Measurements from ENCODE around the gene CANT1.
"Not testable (repeated sequence)": the region's sequence is repeated elsewhere in the genome, so short reads cannot be mapped to it uniquely, and the experiment has no call there.

The CANT1 gene

GRCh38 chr17:78947235-78948149 lies 62.1 kb downstream of the CANT1 start:
- Histone ChIP-seq H3K9ac (ENCODE audit: low read length) (no peak overlapping the region), H3K79me1 (ENCODE audit: low read length) (no peaks in the 10 kb centered on the region), H3K4me2 (ENCODE audit: low read length) (no peak overlapping the region), H2BK5ac (ENCODE audit: low read depth, low read length, poor library complexity) (no peak overlapping the region), H3K14ac (ENCODE audit: low read length) (no peak overlapping the region), H4K8ac (ENCODE audit: low read depth, low read length) (no peak overlapping the region), H3K4me3 (ENCODE audit: low read depth, low read length) (no peak overlapping the region), H3K18ac (ENCODE audit: low read length) (no peak overlapping the region), H3K27me3 (ENCODE audit: insufficient read depth, low read length) (no peaks in the 10 kb centered on the region), H2BK120ac (ENCODE audit: insufficient read depth, low read length, poor library complexity) (no peak overlapping the region), H2AK5ac (ENCODE audit: low read length) (no peak overlapping the region), H2AFZ (ENCODE audit: insufficient read depth, low read length, poor library complexity) (no peak overlapping the region), H4K12ac (ENCODE audit: low read depth, low read length) (no peak overlapping the region), H3K36me3 (ENCODE audit: control insufficient read depth in 1 of 2, insufficient read depth in 2 of 2, low read length in 2 of 2) (no peaks in the 10 kb centered on the region), H3K23ac (ENCODE audit: low read length) (no peak overlapping the region), H3K9me3 (ENCODE audit: insufficient read depth, low read depth, low read length) (peaks cover 6% of the 10 kb centered on the region), H4K91ac (ENCODE audit: low read depth, low read length) (no peak overlapping the region), H3K79me2 (ENCODE audit: control insufficient read depth, insufficient read depth, low read length, poor library complexity) (no peaks in the 10 kb centered on the region), H3K4ac (ENCODE audit: low read depth, low read length) (no peak overlapping the region), H2BK12ac (ENCODE audit: low read length) (no peak overlapping the region), H3K27ac (ENCODE audit: low read depth, low read length) (no peak overlapping the region), H3K4me1 (ENCODE audit: control insufficient read depth in 1 of 2, insufficient read depth in 2 of 2, low read length in 2 of 2) (no peaks in the 10 kb centered on the region)
- no peak for DNase-seq
- no CpG with 5 or more reads among the region's 18 CpGs for WGBS (ENCODE audit: extremely low coverage, insufficient coverage, insufficient read length)

DNA sequence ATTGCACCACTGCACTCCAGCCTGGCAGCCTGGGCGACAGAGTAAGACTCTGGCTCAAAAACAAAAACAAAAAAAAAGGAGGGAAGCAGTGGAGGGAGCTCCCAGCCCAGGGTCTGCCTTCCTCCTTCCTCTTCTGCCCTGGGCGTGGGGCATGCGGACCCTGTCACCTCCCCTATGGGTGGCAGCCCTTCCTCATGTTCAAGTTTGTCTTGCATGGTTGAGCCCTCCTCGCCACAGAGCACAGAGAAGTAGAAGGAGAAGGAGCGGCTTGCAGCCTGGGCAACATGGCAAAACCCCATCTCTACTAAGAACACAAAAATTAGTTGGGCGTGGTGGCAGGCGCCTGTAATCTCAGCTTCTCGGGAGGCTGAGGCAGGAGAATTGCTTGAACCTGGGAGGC lies 62.9 kb downstream of the CANT1 start:
- Histone ChIP-seq H2BK12ac (ENCODE audit: low read length) (no peak overlapping the region), H3K9me3 (ENCODE audit: insufficient read depth, low read depth, low read length) (peaks cover 6% of the 10 kb centered on the region), H3K9ac (ENCODE audit: low read length) (no peak overlapping the region), H3K4me2 (ENCODE audit: low read length) (no peak overlapping the region), H2AK5ac (ENCODE audit: low read length) (no peak overlapping the region), H4K8ac (ENCODE audit: low read depth, low read length) (no peak overlapping the region), H3K18ac (ENCODE audit: low read length) (no peak overlapping the region), H4K12ac (ENCODE audit: low read depth, low read length) (no peak overlapping the region), H3K79me1 (ENCODE audit: low read length) (no peaks in the 10 kb centered on the region), H3K27me3 (ENCODE audit: insufficient read depth, low read length) (no peaks in the 10 kb centered on the region), H3K36me3 (ENCODE audit: control insufficient read depth in 1 of 2, insufficient read depth in 2 of 2, low read length in 2 of 2) (no peaks in the 10 kb centered on the region), H3K4ac (ENCODE audit: low read depth, low read length) (no peak overlapping the region), H2BK5ac (ENCODE audit: low read depth, low read length, poor library complexity) (no peak overlapping the region), H3K79me2 (ENCODE audit: control insufficient read depth, insufficient read depth, low read length, poor library complexity) (no peaks in the 10 kb centered on the region), H4K91ac (ENCODE audit: low read depth, low read length) (no peak overlapping the region), H3K14ac (ENCODE audit: low read length) (no peak overlapping the region), H3K23ac (ENCODE audit: low read length) (no peak overlapping the region), H2BK120ac (ENCODE audit: insufficient read depth, low read length, poor library complexity) (no peak overlapping the region), H3K4me3 (ENCODE audit: low read depth, low read length) (no peak overlapping the region), H3K27ac (ENCODE audit: low read depth, low read length) (no peak overlapping the region), H3K4me1 (ENCODE audit: control insufficient read depth in 1 of 2, insufficient read depth in 2 of 2, low read length in 2 of 2) (no peaks in the 10 kb centered on the region), H2AFZ (ENCODE audit: insufficient read depth, low read length, poor library complexity) (no peak overlapping the region)
- no CpG with 5 or more reads among the region's 8 CpGs for WGBS (ENCODE audit: extremely low coverage, insufficient coverage, insufficient read length)
- no peak for DNase-seq

GRCh38 chr17:78946131-78946530 lies 63.4 kb downstream of the CANT1 start:
- Histone ChIP-seq H3K9ac (ENCODE audit: low read length) (no peak overlapping the region), H3K27ac (ENCODE audit: low read depth, low read length) (no peak overlapping the region), H3K4ac (ENCODE audit: low read depth, low read length) (no peak overlapping the region), H2AK5ac (ENCODE audit: low read length) (no peak overlapping the region), H3K4me2 (ENCODE audit: low read length) (no peak overlapping the region), H2BK5ac (ENCODE audit: low read depth, low read length, poor library complexity) (no peak overlapping the region), H3K4me1 (ENCODE audit: control insufficient read depth in 1 of 2, insufficient read depth in 2 of 2, low read length in 2 of 2) (no peaks in the 10 kb centered on the region), H3K14ac (ENCODE audit: low read length) (no peak overlapping the region), H3K18ac (ENCODE audit: low read length) (no peak overlapping the region), H3K4me3 (ENCODE audit: low read depth, low read length) (no peak overlapping the region), H3K79me2 (ENCODE audit: control insufficient read depth, insufficient read depth, low read length, poor library complexity) (no peaks in the 10 kb centered on the region), H4K8ac (ENCODE audit: low read depth, low read length) (no peak overlapping the region), H4K91ac (ENCODE audit: low read depth, low read length) (no peak overlapping the region), H3K27me3 (ENCODE audit: insufficient read depth, low read length) (no peaks in the 10 kb centered on the region), H3K79me1 (ENCODE audit: low read length) (no peaks in the 10 kb centered on the region), H3K9me3 (ENCODE audit: insufficient read depth, low read depth, low read length) (peaks cover 6% of the 10 kb centered on the region), H2BK120ac (ENCODE audit: insufficient read depth, low read length, poor library complexity) (no peak overlapping the region), H3K36me3 (ENCODE audit: control insufficient read depth in 1 of 2, insufficient read depth in 2 of 2, low read length in 2 of 2) (no peaks in the 10 kb centered on the region), H3K23ac (ENCODE audit: low read length) (no peak overlapping the region), H2BK12ac (ENCODE audit: low read length) (no peak overlapping the region), H2AFZ (ENCODE audit: insufficient read depth, low read length, poor library complexity) (no peak overlapping the region), H4K12ac (ENCODE audit: low read depth, low read length) (no peak overlapping the region)
- DNase-seq, result peak; percentile 43 to 72
- no CpG with 5 or more reads among the region's 7 CpGs for WGBS (ENCODE audit: extremely low coverage, insufficient coverage, insufficient read length)

DNA sequence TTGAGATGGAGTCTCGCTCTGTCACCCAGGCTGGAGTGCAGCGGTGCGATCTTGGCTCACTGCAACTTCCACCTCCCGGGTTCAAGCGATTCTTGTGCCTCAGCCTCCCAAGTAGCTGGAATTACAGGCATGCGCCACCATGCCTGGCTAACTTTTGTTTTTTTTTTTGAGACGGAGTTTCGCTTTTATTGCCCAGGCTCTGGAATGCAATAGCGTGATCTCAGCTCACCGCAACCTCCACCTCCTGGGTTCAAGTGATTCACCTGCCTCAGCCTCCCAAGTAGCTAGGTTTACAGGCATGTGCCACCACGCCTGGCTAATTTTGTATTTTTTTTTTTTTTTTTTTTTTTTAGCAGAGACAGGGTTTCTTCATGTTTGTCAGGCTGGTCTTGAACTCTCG lies 64.1 kb downstream of the CANT1 start:
- not testable (repeated sequence) for H2AK5ac ChIP-seq (ENCODE audit: low read length); H2BK120ac ChIP-seq (ENCODE audit: insufficient read depth, low read length, poor library complexity); H3K14ac ChIP-seq (ENCODE audit: low read length); H3K27ac ChIP-seq (ENCODE audit: low read depth, low read length); H3K4me1 ChIP-seq (ENCODE audit: control insufficient read depth in 1 of 2, insufficient read depth in 2 of 2, low read length in 2 of 2); H4K12ac ChIP-seq (ENCODE audit: low read depth, low read length); H3K79me2 ChIP-seq (ENCODE audit: control insufficient read depth, insufficient read depth, low read length, poor library complexity); H2BK12ac ChIP-seq (ENCODE audit: low read length); H2AFZ ChIP-seq (ENCODE audit: insufficient read depth, low read length, poor library complexity); H2BK5ac ChIP-seq (ENCODE audit: low read depth, low read length, poor library complexity); H3K9me3 ChIP-seq (ENCODE audit: insufficient read depth, low read depth, low read length); H3K4ac ChIP-seq (ENCODE audit: low read depth, low read length); H3K36me3 ChIP-seq (ENCODE audit: control insufficient read depth in 1 of 2, insufficient read depth in 2 of 2, low read length in 2 of 2); H3K18ac ChIP-seq (ENCODE audit: low read length); H4K91ac ChIP-seq (ENCODE audit: low read depth, low read length); H4K8ac ChIP-seq (ENCODE audit: low read depth, low read length); H3K4me2 ChIP-seq (ENCODE audit: low read length); H3K79me1 ChIP-seq (ENCODE audit: low read length); H3K4me3 ChIP-seq (ENCODE audit: low read depth, low read length); H3K27me3 ChIP-seq (ENCODE audit: insufficient read depth, low read length); H3K23ac ChIP-seq (ENCODE audit: low read length); H3K9ac ChIP-seq (ENCODE audit: low read length)
- DNase-seq, result peak in 1 of 2 donors; percentile 68
- no CpG with 5 or more reads among the region's 12 CpGs for WGBS (ENCODE audit: extremely low coverage, insufficient coverage, insufficient read length)
